CD4-positive, alpha-beta T cell treated with Interleukin-17A for 1 hour (primary cell): ENCODE results near the gene RNF41.
"Not testable (repeated sequence)": the region's sequence is repeated elsewhere in the genome, so short reads cannot be mapped to it uniquely, and the experiment has no call there.

Source experiments
- DNase-seq: peaks from one replicate; pipeline ENCODE4 v3.0.0-alpha.2; 2020

The RNF41 gene

DNA sequence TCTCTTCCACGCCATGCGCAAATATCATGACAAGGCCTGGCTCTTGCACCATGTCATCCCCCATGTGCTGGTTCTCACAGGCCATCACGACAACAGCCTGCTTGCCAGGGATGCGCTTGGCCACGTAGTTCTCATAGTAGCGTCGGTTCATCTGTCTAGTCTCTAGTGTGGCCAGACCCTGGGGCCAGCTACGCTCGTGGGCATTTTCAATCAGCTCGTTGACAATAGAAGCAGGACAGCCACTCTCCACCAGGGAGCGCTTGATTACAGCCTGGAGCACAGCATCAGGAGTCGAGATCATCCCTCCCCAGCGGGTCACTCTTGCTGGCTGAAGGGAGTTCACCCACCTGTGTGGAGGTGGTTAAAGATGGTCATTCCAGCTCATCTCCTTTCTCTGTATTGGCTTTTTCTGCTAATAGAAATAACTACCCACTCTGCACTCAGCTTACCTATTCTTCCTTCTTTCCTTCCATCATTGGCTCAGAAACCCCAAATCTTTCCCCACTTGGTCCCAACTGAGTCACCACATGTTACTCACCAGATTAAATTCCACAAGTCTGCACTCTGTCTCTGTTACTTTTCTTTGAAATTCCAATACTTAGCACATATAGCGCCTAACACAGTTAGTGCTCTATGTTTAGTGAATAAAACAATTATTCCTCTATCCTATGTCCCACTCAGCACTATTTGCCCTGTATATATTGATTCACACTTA is 15.1 kb downstream of the RNF41 start:
- DNase-seq: peak; percentile 45

DNA sequence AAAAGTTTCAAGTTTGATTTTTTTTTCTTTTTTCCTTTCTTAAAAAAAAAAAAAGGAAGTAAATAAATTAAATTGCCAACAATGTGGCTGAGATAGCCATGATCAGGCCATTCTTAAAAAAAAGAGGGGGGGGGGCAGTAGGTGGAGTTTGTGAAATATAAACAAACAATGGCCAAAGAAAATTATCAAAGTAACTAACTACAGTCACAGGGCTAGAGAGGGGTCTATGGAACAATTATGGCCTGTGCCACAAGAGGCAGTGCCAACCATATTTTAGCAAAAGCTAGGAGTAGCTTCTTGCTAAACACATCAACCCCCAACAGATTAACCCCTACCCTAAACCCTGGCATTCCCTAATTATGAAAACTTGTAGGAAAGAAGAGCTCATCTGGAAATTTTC is 16.3 kb downstream of the RNF41 start:
- no peak for DNase-seq

GRCh38 chr12:56204275-56204674 is 17.4 kb downstream of the RNF41 start:
- DNase-seq: no peak

GRCh38 chr12:56202838-56203237 is 18.9 kb downstream of the RNF41 start:
- DNase-seq: no peak

- no peak for DNase-seq
These were observed 19.4 kb downstream of the RNF41 start for GRCh38 chr12:56202366-56202765.

DNA sequence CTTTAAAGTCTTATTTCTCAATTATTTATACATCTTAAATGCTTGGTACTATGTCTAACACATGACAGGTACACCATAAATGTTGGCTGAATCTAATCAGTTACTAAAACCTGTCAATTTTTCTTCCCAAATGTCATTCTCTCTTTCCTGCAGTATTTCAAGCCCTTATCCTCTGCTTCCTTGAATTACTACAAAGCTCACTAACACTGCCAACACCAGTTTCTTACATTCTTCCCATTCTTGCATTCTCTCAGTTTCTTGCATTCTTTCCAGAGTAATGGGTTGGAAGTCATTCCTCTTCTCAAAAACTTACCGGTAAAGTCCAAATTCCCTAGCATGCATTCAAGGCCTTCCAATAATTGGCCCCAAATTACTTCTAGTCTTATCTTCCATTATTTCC is 22.9 kb downstream of the RNF41 start:
- DNase-seq: no peak

DNA sequence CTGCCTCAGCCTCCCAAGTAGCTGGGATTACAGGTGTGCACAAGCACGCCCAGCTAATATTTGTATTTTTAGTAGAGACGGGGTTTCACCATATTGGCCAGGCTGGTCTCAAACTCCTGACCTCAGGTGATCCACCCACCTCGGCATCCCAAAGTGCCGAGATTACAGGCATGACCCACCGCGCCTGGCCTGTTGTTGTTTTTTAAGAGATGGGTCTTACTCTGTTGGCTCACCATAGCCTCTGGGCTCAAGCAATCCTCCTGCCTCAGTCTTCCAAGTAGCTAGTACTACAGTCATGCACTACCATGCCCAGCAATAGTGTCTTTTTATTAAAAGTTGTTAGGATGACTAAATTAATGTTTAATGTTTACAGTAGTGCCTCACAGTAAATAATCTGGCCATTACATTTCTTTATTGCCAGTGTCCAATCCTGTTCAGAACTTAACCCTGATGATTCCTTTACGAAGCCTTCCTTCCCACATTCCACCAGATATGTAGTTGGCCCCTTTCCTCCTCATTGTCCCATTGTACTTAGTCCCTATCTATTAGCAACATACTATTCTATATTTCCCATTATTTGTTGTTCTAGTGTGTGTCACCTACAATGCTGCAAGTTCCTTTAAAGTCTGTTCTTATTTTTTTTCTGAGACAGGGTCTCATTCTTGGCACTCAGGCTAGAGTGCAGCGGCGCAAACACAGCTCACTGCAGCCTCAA is 23.6 kb downstream of the RNF41 start:
- no peak for DNase-seq

- DNase-seq: not testable (repeated sequence)
These were observed 24.7 kb downstream of the RNF41 start for GRCh38 chr12:56196818-56197550.

DNA sequence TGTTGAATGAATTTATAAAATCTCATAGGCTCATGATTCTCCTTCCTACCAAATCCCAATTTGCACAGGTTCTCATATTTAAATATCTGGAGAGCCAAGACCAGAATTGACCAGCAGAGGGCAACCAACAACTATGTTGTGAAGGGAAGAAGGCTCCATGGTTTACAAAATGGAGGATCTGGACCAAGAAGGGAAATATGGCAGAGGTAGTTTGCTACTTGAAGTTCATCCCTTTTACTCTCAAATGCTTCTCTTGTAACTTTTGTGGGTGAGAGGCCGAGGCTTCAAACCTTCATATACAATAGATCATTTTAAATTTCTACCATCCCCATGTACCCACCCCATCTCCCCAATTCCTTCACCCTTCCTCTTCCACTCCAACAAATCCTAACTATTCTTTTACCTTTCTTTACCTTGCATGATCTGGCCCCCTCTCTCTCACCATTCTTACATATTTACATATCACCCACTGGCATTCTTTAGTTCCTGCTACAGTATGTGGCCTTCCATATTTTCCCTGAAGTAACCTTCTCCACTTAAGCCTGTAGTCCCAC is 28.6 kb downstream of the RNF41 start:
- peak; percentile 87 for DNase-seq

DNA sequence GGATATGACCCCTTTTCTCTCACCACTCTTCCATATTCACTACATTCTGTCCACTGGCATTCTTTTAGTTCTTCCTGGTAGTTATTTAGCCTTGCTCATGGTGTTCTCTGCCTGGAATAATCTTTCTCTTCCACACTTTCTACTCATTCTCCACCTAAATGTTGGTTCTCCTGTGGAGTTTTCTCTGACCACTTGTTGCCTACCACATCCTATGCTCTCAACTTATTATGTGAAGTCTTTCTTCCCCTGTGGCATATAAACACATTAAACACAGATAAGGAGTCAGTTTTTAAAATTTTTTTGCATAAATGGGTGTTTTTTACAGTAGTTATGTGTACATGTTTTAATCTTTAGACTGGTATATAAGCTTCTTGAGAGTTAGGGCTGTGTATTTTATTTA is 29.1 kb downstream of the RNF41 start:
- DNase-seq: no peak

DNA sequence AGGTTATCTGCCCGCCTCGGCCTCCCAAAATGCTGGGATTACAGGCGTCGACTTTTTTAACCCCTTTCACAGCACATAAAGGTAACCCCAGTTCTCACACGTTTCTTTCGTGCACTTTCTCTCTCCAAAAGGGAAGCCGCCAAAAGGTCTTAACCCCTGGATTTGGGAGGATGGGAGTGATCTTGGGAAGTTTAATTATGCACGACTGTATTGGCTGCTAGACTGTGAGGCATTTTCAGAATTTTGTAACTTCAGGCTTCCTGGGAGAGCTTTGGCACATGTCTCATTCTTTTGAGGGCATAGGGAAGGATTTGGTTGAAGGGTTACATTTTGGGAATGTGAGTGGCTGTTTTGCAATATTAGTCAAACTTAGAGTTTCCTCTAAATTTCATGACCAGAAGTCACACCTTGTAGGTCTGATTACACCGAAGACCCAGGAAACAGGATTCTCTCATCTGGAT is 31.0 kb downstream of the RNF41 start:
- no peak for DNase-seq

GRCh38 chr12:56189918-56190694 is 31.6 kb downstream of the RNF41 start:
- peak; percentile 86 for DNase-seq

DNA sequence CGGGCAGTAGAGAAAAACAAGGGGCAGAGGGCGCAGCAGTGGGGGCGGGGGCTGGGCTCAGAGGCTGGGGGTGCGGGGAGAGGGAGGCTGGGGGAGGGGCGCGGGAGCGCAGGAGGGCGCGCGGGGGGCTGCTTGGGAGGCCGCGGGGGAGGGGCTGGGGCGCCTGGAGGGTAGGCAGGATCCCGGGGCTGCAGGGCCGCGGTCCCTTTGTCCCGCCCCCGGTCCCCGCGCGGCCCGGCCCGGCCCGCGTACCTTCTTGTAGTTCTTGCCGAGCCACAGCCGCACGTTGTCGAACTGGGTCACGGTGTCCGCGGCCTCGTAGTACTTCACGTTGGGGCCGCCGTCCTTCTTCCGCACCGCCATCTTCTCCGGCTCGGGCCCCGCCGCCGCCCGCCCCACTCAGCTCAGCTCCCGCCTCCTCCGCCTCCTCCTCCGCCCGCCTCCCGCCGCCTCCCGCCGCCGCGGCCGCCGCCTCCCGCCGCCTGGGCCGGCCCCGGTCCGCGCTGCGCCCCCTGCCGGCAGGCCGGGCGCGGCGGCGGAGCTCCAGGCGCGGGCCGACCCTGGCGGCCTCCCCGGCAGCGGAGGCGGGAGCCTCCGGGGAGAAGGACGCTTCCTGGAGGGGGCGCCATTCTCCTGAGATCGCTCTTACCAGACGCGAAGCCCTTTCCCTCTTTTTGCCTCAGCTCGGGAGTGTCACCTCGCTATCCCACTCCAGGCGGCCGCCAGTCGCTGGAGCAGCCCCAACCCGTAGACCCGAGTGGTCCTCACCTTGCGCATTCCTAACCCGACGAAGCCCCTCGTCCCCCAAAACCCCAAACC is 32.4 kb downstream of the RNF41 start, which contains the start of gene SMARCC2:
SMARCC2 (minus strand) TSS at position 385 of the 819 bp plus-strand sequence; CDS start at position 363, 22 bp downstream.
- DNase-seq: peak; percentile 89

DNA sequence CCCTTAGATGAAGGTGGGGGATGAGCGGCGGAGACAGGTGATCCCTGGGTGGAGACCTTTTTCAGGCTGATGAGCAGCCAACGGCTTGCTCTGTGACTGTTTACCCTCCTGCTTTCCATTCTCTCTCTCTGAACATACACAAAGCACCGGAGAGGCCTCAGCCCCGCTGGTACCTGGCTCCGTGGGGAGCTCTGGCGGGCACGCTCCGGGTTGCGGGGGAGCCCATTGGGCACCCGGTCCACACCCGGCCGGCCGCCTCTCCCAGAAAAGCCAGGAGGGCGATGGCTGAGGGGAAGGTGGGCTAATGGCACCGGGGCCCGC is 33.0 kb downstream of the RNF41 start:
- peak; percentile 16 for DNase-seq

GRCh38 chr12:56188131-56188777 is 33.5 kb downstream of the RNF41 start:
- peak; percentile 16 for DNase-seq

DNA sequence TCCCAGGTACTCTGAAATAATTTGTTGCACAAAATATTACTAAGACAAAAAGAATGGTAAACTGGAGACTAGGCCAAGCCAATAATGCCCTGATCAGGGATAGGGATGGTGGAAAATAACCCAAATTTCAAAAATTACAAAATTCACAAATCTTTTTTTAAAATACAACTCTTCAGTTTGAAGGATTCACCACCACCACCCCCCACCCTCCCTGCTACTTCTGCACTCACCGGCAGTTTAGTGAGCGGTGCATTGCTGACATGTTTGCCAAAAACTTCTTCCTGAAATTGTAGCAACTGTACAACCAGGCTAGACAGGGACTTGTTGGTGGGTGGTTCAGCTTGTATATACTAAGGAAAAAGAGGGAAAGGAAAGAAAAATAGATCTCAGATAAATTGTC is 34.8 kb downstream of the RNF41 start:
- DNase-seq: no peak

DNA sequence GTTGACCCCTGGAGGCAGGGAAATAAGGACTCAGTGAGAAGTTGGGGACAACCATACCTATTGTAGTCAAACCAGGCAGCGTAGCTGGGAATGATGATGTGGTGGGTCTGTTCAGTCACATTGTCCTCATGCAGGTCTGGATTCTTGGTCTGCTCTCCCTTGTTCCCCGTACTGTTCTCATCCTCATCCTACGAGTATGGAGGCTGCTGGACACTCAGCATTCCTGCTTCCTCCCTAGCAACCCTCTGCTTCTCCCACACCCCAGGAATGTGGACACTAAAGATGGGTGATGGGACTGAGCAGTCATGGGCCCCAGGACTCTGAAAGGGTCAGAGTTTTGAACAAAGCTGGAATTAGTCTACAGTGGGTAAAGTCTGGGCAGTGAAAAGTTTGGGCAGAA is 43.4 kb downstream of the RNF41 start:
- DNase-seq: no peak

- no peak for DNase-seq
These were observed 48.9 kb downstream of the RNF41 start for GRCh38 chr12:56172839-56173238.

DNA sequence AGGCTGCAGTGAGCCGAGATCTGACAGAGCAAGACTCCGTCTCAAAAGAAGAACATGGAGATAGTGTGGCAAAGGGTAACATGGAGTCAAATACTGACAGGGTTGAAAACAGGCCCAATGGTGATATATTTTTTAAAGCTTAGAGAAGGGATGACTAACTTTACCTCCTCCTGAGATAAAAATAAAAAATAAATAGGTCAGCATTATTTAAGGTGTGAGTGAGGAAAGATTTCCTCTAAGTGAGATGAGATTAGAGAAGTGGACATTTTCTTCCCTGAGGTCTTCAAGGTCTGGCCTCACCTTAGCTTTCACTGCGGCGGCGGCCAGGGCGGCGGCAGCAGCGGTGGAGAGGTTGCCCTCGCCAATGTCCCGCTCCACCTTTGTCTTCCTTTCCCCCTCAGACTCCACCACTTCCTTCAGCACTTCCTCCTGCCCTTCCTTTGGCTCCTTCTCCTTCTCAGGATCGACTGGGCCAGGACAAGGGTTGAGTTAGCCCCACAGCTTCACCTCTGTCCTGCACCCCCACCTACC is 52.4 kb downstream of the RNF41 start:
- no peak for DNase-seq

- no peak for DNase-seq
These were observed 56.4 kb downstream of the RNF41 start for GRCh38 chr12:56165369-56165768.

DNA sequence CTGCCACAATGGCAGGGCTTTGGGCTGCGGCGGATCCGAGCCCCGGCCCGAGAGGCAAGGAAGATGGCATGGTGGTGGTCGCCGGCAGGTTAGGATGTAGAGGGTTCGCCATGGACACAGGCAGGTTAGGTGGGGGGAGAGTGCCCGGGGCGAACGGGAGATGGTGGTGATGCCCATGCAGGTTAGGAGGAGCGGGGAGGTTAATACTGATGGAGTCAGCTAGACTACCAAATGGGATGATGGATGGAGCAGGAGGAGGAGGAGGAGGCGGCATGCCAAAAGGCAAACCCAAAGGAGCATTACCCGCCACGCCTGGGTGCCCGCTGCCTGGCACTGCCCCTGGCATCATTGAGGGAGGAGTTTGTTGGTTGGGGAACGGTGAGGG is 57.4 kb downstream of the RNF41 start:
- peak; percentile 29 for DNase-seq
